HG02623 (cell line): ENCODE data around the gene NAPG.
A peak's percentile ranks its signal among the peaks of the same experiment; 100 is the strongest.
"Not testable (repeated sequence)": the region's sequence is repeated elsewhere in the genome, so short reads cannot be mapped to it uniquely, and the experiment has no call there.

ENCODE experiments used
- ATAC-seq: cut with Tn5 transposase; IDR thresholded peaks from one replicate; pipeline ENCODE4 v1.9.1; 2021; ENCODE audit warnings: moderate library complexity; ENCODE audit not compliant: unreplicated experiment

NAPG gene

DNA sequence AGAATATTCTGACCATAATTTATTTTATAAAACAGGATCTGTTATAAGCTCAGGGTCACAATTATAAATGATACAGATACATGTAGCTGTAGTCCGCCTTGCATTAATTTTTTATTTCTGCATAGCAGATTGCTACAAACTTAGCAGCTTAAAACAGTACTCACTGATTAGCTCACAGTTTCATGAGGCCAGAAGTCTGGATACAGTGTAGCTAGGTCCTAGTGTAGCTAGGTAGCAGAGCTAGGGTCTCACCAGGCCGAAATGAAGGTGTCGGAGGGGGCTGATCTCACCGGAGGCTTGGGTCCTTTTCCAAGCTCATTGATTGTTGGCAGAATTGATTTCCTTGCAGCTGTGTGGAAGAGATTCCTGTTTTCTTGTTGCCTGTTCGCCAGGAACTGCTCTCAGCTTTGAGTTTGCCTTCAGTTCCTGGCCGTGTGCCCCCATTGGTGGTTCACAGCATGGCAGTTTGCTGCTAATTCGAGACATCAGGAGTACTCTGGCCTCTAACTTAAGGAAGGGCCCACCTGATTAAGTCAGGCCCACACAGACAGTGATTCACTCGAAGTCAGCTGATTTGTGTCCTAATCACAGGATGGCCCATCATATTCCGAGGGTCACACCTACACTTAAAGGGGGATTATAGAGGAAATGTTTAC, 18.4 kb downstream of the NAPG start:
- no peak for ATAC-seq

GRCh38 chr18:10546557-10547300, 20.9 kb downstream of the NAPG start:
- no peak for ATAC-seq

- ATAC-seq = no peak
Observed at GRCh38 chr18:10552226-10552625, 26.4 kb downstream of the NAPG start.

DNA sequence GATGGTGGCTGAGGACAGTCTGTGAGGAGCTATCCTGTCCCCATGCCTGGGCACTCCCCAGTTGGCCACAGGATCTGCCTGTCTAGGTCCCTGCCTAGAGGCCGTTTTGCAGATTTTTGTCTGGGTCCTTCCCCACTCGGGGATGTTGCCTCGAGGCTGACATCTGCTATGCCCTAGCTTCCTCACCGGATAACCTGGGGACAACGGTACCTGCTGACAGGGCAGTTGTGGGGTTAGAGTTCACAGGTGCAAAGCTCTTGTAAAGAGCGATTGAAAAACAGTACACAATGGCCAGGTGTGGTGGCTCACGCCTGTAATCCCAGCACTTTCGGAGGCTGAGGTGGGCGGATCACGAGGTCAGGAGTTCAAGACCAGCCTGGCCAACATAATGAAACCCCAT, 30.4 kb downstream of the NAPG start:
- not testable (repeated sequence) for ATAC-seq

DNA sequence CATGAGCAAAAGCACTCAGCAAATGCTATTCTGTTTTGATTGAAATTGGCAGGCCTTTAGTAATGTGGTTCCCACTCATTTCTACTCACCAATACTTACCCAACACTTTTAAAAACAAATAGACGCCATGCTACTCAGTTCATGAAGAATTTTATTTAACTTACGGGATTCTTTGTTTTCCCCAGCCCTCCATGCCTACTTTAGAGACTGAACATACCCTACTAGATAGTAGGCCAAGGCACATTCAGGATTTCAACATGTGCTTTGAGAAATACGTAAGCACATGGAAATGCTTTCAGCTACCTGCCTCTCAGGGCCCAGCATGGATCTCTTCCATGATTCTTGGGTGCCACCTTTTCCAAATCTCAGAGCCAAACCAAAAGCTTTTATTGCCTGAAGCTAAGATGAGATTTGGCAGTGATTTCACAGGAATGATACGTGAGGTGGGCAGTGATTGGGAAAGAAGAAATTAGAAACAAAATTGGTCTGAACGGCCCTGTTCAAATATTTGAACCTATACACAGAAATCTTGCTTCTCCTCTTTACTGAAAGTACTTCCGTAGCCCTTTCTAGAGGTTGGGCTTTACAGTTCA, 31.4 kb downstream of the NAPG start:
- no peak for ATAC-seq

- no peak for ATAC-seq
Observed at GRCh38 chr18:10558243-10558966, 32.6 kb downstream of the NAPG start.

GRCh38 chr18:10558967-10559298, 33.1 kb downstream of the NAPG start:
- ATAC-seq = no peak

- peak; percentile 36 for ATAC-seq
Observed at GRCh38 chr18:10559553-10560451, 34.0 kb downstream of the NAPG start.

DNA sequence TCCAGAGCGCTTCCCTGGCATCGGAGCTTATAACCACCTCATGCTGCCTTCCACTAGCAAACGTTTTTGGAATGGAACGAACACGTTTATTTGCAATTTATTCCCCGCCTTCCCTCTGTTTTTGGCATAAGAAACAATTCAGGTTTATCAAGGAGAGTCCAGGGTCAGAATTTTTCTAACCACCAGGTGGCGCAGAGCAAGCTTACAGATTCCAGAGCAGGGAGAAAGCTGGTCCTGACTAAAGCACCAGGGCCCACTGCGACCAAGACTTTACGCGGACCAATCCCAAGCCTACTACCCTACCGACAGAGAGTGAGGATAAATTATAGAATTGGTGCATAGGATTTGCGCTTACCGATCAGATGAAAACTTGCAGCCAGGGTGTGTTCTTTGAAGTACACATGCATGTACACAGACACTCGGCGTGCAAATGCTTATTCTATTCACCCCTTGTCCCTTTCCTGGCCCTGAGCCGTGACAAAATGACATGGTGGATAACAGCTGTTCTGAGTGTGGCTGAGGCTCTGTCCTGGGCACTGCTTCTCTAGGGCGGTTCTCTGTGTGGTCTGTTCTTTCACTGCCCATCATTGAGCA, 34.7 kb downstream of the NAPG start:
- peak; percentile 48 for ATAC-seq

DNA sequence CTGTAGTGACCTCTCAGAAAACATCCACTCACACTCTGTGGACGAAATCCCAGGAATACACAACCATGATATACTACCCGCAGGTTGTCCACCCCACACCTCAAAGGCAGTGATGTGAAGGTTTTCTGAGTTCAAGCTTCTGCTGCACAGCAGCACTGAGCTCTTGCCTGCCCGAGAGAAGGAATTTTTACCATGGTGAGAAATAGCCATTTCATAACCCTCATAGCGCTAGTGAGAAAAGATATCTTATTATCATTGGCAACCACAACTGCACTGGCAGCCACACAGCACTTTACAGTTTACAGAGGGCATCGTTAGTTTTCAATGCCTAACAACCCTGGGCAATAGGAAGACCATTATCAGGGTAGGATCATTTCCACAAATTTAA, 36.9 kb downstream of the NAPG start:
- no peak for ATAC-seq

DNA sequence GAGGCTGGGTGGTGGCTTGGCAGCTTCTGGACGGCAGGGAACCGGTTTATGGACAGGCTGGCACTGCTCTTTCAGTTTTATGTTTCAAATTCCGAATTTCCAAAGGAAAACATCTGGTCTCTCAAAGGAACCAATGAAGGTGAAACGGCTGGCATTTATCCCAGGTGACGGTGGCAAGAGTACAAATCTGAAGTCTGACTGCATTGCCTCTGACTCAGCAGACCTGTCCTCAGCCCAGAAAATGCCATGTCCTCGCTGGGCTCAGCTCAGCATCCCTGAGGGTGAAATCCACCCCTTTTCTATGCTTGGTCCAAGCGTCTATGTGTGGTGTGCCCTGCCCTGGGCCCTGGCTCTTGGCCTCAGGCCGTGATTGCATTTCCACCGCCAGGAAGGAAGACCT, 38.1 kb downstream of the NAPG start:
- ATAC-seq = no peak

DNA sequence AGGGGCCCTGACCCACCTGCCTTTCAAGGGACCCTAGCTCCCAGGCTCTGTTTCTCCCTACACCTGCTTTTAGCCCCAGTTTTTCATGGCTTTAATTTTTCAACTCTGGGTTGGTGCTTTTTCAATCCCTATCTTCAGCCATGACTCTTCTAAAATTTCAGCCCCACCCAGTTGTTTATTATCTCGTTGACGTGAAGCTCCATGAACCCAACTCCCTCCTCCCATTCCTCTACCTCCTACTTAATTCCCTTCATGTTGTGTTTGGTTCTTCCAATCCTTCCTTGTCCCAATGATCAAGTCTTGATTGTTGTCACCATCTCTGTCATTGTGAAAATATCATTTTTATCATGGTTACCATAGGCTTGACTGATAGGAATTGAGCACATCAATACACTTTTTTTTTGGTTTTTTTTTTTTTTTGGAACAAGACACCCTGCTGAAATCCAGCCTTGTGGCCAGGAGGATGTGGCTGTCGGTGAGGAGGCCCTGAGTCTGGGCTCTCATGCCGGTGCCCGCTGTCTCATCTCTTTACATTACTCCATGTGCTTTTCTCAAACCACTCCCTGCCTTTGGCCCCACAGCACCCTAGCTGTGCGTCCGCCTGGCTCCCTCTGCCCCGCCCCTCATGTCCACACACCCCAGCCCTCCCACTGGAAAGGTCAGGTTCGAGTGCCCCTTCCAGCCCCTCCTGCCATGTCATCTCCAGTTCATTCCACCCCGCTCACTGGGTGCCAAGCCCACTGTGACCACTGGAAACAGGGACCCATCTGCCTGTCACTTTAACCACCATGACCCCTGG, 39.3 kb downstream of the NAPG start:
- no peak for ATAC-seq

DNA sequence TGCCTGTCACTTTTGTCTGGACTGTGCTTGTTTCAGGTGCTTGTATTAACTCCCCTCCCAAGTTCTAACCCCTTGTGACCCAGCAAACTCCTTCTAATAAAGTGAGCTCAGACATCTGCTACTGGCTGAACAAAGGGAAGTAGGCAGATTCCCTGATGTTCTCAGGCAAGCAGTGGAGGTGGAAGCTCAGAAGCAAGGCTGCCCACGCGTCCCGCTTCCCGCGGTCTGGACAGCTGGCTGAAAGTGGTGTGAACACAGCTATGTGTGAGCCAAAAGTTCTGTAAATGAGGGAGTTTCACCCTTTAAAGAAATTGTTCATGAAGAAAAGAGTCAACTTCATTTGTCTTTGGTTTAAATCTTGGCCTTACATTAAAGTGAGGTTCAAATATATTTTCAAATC, 40.0 kb downstream of the NAPG start:
- ATAC-seq = no peak

DNA sequence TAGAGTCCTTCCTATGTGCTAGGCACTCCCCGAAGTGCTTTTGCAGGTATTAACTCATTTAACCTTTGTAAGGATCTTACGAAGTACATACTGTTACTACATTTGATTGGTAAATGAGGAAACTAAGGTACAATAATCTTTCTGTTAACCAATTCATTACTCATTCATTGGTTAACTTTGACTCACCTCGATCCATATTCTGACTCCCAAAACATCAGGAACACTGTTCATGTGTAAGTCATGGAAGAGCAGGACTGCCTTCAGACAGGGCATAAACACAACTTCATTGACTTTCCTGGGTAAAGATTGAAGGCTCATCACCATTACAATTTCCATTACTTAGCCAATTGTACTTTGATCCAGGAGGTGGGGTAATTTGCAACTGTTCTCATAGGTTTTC, 40.6 kb downstream of the NAPG start:
- no peak for ATAC-seq

- ATAC-seq = not testable (repeated sequence)
Observed at GRCh38 chr18:10569941-10570340, 44.1 kb downstream of the NAPG start.

GRCh38 chr18:10570622-10571021, 44.8 kb downstream of the NAPG start:
- ATAC-seq = no peak

- no peak for ATAC-seq
Observed at GRCh38 chr18:10571537-10571936, 45.7 kb downstream of the NAPG start.

DNA sequence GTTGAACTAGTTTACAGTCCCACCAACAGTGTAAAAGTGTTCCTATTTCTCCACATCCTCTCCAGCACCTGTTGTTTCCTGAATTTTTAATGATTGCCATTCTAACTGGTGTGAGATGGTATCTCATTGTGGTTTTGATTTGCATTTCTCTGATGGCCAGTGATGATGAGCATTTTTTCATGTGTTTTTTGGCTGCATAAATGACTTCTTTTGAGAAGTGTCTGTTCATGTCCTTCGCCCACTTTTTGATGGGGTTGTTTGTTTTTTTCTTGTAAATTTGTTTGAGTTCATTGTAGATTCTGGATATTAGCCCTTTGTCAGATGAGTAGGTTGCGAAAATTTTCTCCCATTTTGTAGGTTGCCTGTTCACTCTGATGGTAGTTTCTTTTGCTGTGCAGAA, 47.4 kb downstream of the NAPG start:
- not testable (repeated sequence) for ATAC-seq

DNA sequence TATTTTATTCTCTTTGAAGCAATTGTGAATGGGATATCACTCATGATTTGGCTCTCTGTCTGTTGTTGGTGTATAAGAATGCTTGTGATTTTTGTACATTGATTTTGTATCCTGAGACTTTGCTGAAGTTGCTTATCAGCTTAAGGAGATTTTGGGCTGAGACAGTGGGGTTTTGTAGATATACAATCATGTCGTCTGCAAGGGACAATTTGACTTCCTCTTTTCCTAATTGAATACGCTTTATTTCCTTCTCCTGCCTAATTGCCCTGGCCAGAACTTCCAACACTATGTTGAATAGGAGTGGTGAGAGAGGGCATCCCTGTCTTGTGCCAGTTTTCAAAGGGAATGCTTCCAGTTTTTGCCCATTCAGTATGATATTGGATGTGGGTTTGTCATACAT, 48.6 kb downstream of the NAPG start:
- ATAC-seq = not testable (repeated sequence)
